Activated T-helper 1 cell treated with anti-CD3 and anti-CD28 coated beads, Interleukin-2, amount 50 U/mL, for 16 hours (primary cell): ENCODE data around the gene RGL1.

Source experiments
- DNase-seq, 2 donors: peaks; one replicate each; pipeline ENCODE4 v3.0.0-alpha.2; 2020; ENCODE audit warnings: low read depth in 1 of 2, low spot score in 1 of 2

The RGL1 gene

GRCh38 chr1:183945428-183946319, 140.8 kb downstream of the RGL1 start:
- no peak for DNase-seq

DNA sequence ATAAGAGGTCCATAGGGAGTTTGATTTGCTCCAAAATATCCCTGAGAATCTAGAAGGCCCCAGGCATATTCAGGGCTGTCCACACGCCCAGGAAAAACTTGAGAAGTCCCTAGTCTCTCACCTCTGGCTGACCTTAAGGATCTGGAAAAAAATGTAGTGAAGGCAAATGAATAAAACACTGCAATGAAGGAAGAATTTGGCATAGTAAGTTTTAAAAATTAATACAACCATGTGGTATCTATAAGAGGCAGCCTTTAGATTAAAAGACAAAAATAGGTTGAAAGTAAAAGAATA, 141.3 kb downstream of the RGL1 start:
- DNase-seq: no peak

DNA sequence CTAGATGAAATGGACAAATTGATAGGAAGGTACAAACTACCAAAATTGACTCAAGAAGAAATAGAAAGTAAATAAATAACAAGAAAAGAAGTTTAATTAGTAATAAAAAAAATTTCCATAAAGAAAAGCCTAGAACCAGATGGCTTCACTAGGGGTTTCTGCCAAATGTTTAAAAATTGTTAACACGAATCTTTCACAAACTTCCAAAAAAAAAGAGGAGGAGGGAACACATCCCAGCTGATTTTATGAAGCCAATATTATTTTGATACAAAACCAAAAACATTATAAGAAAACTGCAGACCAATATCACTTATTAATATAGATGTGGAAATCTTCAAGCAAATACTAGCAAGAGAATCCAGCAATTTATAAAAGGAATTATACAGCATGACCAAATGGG, 143.1 kb downstream of the RGL1 start:
- DNase-seq: no peak

GRCh38 chr1:183952101-183952500, 147.2 kb downstream of the RGL1 start:
- no peak for DNase-seq

DNA sequence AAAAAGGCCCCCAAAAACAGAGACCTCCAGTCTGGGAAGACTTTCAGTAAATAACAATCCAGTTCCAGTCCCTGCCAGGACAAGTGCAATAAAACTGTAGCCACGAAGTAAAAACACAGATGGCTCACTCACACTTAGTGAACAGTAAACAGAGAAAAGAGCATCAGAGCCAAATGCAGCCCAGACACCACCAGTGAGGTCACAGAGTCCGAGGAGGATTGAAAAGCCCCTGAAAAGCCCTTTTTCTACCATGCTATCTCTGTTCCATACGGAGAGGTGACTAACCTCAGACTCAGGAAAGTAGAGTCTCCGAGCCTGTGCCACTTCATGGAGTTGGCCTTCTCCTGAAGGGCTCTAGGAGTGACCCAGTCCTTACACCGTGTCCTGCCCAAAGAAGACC, 148.1 kb downstream of the RGL1 start:
- no peak for DNase-seq

GRCh38 chr1:183954496-183954895, 149.6 kb downstream of the RGL1 start:
- DNase-seq: no peak

DNA sequence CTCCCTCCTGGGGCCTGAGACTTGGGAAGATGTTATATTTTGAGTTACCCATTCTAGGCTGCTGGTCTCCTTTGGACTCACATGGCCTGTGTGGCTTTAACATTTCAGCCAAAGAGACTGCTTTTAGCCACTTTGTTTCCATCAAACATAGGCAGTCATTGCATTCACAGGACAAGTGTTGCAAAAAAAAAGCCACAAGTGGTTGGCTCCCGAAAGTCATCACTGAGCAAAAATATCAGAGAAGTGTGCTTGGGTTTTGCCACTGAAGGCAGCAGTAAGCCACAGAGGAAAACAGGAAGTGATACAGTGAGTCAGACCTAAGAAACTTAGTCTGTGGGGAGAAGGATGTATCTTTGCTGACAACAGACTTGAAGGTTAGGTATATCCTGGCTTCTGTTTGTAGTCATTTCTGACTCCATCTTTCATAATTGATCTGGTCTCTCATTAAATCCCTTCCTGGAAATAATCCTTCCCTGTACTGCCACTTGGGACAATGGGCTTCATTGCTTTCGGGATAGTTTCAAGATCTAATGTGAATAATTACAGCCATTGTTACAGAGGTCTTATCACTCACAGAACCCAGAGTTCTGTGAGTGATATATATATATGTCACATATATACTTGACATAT, 151.8 kb downstream of the RGL1 start:
- peak in 1 of 2 donors; percentile 12 for DNase-seq

DNA sequence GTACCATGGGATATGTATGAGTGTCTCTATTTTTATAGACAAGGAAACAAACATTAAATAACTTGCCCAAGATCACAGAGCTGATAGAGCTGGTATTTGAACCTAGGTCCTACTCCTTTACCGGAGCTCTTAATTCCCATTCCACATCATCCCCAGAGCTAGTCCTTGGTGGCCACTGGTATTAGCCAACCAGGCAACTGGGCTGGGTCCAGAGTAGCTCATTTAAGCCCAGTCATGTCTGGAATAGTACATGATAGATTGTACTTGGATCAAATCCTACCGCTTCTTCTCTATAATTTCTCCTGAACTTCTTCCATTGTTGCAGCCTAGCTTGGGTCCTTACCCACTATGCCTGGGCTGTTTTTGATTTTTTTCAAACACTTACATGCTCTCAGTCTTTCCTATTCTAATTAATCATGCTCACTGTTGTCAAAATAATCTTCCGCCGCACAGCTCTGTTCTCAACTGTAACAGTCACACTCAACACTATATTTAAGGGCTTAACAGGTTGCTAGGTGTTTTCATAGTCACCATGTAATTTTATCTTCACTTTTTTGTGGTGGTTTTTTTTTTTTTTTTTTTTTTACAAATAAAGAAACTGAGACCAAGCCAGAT, 152.4 kb downstream of the RGL1 start:
- DNase-seq: no peak

DNA sequence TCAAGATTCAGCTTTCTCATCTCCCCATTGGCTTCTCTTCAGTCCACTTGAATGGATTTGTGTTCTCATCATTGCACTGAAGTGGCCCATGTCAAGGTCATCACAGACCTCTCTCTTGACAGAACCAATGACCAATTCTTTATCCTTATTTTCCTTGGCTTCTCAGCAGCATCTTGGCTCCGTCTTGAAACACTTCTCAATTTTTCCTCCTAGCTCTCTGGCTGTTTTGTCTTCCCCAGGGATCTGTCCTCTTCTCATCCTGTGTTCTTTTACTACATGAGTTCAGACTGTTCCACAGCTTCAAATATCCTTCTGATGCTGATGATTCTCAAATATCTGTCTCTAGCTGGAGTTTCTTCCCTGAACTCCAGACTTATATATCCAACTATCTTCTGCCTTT, 154.0 kb downstream of the RGL1 start:
- DNase-seq: no peak

GRCh38 chr1:183961132-183961531, 156.2 kb downstream of the RGL1 start:
- DNase-seq: no peak

DNA sequence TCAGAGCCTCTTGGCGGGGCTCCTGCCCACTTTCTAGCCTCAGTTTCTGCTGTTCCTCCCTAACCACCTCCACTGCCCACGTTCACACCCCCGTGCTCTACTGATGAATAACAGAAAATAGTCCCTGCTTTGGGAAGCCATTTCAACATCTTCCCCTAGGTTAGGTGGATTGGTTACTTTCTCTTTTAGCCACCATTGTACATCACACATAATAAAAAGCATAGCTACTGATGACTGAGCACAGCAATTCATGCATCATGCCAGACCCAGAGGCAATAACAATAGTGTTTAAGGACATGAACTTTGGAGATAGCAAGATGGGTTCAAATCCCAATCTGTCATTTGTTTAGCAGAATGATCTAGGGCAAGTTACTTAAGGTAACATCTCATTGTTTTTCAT, 158.0 kb downstream of the RGL1 start:
- DNase-seq: no peak

DNA sequence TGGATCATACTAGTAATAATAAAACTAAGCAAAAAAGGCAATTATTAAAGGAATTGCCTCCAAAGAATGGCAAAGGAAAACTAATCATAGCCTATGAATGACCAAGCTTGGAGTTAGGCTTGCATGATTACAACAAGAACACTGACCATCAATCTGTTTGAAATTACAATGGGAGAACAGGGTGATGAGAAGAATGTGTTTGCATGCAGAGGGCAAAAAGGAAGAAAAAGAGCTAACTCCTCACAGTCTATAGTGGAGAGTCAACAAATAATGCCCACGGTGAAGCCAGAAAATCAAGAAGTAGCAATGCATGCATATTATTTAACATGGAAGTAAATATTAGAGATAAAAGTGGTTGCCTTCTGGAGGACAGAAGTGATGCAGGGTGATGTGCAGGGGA, 160.8 kb downstream of the RGL1 start:
- DNase-seq: no peak

- no peak for DNase-seq
These were observed 161.6 kb downstream of the RGL1 start for GRCh38 chr1:183966487-183966886.

GRCh38 chr1:183967914-183968313, 163.0 kb downstream of the RGL1 start:
- no peak for DNase-seq

- no peak for DNase-seq
These were observed 163.5 kb downstream of the RGL1 start for GRCh38 chr1:183968386-183968785.

DNA sequence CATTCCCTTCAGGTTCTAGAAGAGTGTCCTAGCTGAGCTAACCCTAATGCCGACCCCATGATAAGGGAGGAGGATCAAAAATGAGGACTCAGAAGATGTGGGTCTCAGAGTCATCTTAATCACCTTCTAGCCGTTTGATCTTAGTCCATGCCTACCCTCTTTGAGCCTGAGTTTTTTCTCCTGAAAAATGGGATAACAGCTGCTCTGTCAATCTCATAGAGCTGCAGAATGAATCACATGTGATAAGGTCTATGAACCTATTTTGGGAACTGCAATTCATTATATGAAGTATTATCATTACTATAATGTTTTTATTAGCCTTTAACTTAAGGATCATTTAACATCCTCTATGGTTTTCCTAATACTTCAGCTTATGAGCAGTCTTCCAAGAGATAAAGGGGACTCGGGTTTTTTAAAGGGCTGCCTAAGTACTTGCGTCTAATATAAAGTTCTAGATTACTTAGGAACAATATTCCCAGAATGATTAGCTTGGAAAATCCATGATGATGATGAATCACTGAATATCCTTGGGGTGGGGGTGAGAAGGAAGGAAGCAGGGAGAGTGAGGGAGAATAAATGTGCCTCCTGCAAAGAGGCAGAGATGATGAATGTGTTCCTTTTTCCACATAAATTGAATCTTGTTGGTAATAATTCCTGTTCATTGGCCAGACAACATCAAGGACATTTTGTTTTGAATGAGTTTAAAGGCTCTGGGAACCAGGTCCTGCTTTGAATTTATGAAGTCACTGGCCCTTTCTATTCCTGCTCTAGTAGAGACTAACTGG, 165.8 kb downstream of the RGL1 start:
- no peak for DNase-seq

DNA sequence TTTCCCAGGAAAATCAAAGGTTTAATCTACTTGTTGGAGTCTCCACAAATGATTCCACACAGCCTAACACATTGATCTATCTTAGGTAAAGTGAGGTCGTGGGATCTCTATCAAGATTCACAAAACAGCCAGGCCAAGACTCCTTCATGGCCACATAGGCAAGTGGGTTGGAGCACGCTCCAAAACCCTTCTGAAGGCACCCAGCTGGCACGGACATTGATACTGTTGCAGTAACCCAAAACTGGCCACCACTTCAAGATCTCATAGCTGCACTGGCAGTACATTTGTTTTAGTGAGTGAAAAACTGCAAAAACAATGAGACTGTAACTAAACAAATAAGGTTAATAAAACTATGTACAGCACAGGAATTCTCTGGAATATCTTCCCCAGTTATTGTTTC, 170.7 kb downstream of the RGL1 start:
- no peak for DNase-seq

DNA sequence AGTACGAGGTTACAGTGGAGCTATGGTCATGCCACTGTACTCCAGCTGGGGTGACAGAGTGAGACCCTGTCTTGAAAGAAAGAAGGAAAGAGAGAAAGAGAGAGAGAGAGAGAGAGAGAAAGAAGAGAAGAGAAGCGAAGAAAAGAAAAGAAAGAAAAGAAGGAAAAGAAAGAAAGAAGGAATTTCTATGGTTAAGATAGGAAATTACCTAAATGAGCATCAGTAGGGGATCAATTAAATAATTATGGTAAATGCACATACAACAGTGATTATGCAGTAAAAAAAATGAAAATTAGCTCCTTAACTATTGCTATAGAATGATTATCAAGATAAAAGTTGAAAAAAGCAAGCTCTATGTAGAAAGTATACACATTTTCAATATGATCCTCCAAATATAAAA, 172.8 kb downstream of the RGL1 start:
- no peak for DNase-seq
